Activated naive CD8-positive, alpha-beta T cell treated with anti-CD3 and anti-CD28 coated beads, Interleukin-2, amount 10 ng/mL, durations not matched to agents 7 days and 5 days (primary cell): Measurements from ENCODE around the gene FKBP14. TPM values are rescaled to one million over a fixed set of nuclear protein-coding genes. Genes with fewer than 3 reads are reported as not detected.

ENCODE experiments used
- ATAC-seq: fragments of 150-1000 bp; cut with Tn5 transposase; one replicate; pipeline ENCODE4 v1.10.0; 2021; ENCODE audit warnings: low read depth, moderate library complexity
- POLR2A ChIA-PET: fragments of 350-600 bp; sonication (Branson Sonifier 250); formaldehyde crosslinking; loops from one replicate; lab custom pipeline; 2021; ENCODE audit warnings: antibody characterized with exemption; lab: Charles Lee
- DNase-seq: peaks from one replicate; pipeline ENCODE4 v3.0.0; 2021
- H3K27ac Mint-ChIP-seq: one replicate; pipeline ENCODE4 v1.8.0; 2022; ENCODE audit warnings: mild to moderate bottlenecking, mixed read lengths
- H3K27me3 Mint-ChIP-seq: one replicate; pipeline ENCODE4 v1.8.0; 2022; ENCODE audit warnings: mild to moderate bottlenecking, moderate library complexity, mixed read lengths
- H3K36me3 Mint-ChIP-seq: one replicate; pipeline ENCODE4 v1.8.0; 2021; ENCODE audit warnings: mild to moderate bottlenecking, mixed read lengths
- H3K4me1 Mint-ChIP-seq: one replicate; pipeline ENCODE4 v1.8.0; 2021; ENCODE audit warnings: mixed read lengths
- H3K4me3 Mint-ChIP-seq: one replicate; pipeline ENCODE4 v1.8.0; 2022; ENCODE audit warnings: mild to moderate bottlenecking, moderate library complexity, mixed read lengths
- H3K9me3 Mint-ChIP-seq: one replicate; pipeline ENCODE4 v1.8.0; 2021; ENCODE audit warnings: mixed read lengths
- total RNA-seq, 2 experiments: library from RNA; stranded (reverse); gene quantifications; one replicate each; pipeline ENCODE4 v1.2.3, GENCODE V29; 2021

Gene FKBP14
- total RNA-seq, 2 experiments from 2014 or later: 4.8 to 6.7 TPM

DNA sequence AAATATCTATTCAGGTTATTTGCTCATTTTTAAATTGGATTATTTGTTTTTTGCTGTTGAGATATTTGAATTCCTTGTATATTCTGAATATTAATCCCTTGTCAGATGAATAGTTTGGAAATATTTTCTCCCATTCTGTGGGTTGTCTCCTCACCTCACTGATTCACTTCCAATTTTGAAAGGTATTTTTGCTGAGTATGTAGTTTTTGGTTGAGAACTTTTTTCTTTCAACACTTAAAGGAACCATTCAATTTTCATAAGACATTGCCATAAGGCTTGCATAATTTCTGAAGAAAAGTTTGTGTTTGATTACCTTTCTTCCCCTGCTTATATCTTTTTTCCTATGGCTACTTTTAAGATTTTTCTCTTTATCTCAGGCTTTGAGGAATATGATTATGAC, 28.0 kb downstream of the FKBP14 start:
- Mint-ChIP-seq H3K36me3 (peaks cover 10% of the 10 kb centered on the region), H3K9me3 (peaks cover 7% of the 10 kb centered on the region), H3K27ac (no peak overlapping the region), H3K4me1 (no peaks in the 10 kb centered on the region), H3K4me3 (no peak overlapping the region), H3K27me3 (peaks cover 34% of the 10 kb centered on the region)
- ATAC-seq (no peak), DNase-seq (no peak)
- POLR2A ChIA-PET: no interaction called here

DNA sequence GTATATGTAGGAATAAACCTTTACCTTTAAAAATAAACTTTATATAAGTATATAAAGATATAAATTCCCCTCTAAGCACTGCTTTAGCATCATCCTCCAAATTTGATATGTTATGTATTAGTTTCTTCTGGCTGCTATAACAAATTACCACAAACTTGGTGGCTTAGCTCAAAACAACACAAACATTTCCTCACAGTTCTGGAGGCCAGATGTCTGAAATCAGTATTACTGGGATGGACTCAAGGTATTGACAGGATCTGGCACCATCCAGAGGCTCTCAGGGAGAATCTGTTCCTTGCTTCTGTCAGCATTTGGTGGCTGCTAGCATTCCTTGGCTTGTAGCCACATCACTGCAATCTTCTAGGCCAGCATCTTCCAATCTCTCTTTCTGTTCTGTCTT, 30.2 kb downstream of the FKBP14 start:
- POLR2A ChIA-PET: no interaction called here
- Mint-ChIP-seq H3K27ac (no peak overlapping the region), H3K36me3 (peaks cover 10% of the 10 kb centered on the region), H3K4me3 (no peak overlapping the region), H3K27me3 (peaks cover 41% of the 10 kb centered on the region), H3K4me1 (no peaks in the 10 kb centered on the region), H3K9me3 (peaks cover 11% of the 10 kb centered on the region)
- DNase-seq (no peak), ATAC-seq (no peak)

DNA sequence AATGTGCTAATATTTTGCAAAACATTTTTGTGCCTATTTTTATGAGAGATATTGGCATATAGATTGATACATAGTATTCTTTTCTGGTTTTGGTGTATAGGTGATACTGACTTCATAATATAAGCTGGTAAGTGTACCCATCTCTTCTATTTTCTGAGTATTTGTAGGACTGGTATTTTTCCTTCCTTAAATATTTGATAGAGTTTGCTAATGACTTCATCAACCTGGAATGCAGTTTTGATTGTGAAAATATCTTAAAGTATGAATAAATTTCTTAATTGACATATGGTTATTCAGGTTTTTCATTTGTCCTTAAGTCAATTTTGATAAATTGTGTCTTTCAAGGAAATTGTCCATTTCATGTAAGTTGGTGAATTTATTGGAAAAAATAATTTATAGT, 30.9 kb downstream of the FKBP14 start:
- Mint-ChIP-seq H3K4me3 (no peak overlapping the region), H3K27me3 (peaks cover 44% of the 10 kb centered on the region), H3K27ac (no peak overlapping the region), H3K36me3 (peaks cover 10% of the 10 kb centered on the region), H3K4me1 (no peaks in the 10 kb centered on the region), H3K9me3 (peaks cover 11% of the 10 kb centered on the region)
- DNase-seq: no peak
- POLR2A ChIA-PET: no interaction called here
- ATAC-seq: no peak

DNA sequence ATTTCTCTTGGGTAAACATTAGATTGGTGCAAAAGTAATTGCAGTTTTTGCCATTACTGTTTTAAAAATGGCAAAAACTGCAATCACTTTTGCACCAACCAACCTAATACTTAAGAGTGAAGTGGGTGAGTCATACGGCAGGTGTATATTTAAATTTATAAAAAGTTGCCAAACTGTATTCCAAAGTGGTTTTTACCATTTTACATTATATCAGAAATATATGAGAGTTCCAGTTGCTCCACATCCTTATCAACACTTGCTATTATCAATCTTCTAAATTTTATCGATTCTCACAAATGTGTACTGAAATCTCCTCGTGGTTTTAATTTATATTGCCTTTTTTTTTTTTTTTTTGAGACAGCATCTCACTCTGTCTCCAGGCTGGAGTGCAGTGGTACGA, 33.4 kb downstream of the FKBP14 start:
- DNase-seq: no peak
- peaks cover 11% of the 10 kb centered on the region for H3K9me3 Mint-ChIP-seq
- POLR2A ChIA-PET: no interaction called here
- H3K36me3 Mint-ChIP-seq: peaks cover 9% of the 10 kb centered on the region
- no peak overlapping the region for H3K4me3 Mint-ChIP-seq
- ATAC-seq: no peak
- no peak overlapping the region for H3K27ac Mint-ChIP-seq
- H3K4me1 Mint-ChIP-seq: peaks cover 8% of the 10 kb centered on the region
- peaks cover 48% of the 10 kb centered on the region for H3K27me3 Mint-ChIP-seq

DNA sequence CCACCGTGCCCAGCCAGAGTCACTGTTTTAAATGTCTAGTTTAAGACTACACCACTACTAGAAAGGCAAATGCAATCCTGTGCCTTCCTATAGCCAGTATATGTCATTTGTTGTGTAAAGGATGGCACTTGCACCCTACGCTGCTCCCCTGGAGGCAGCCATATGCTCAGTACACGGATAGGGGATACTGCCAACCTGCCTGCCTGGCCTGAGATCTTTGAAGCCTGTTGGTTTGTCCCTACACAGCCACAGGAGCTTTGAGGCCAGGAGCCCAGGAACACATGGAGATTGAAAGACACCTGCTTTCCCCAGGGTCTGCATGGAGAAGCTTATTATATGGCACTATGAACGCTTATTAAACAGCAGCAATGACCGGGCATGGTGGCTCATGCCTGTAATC, 34.6 kb downstream of the FKBP14 start:
- H3K4me1 Mint-ChIP-seq: peaks cover 10% of the 10 kb centered on the region
- peaks cover 43% of the 10 kb centered on the region for H3K27me3 Mint-ChIP-seq
- peaks cover 11% of the 10 kb centered on the region for H3K9me3 Mint-ChIP-seq
- no peak for DNase-seq
- peaks cover 7% of the 10 kb centered on the region for H3K36me3 Mint-ChIP-seq
- no peak overlapping the region for H3K4me3 Mint-ChIP-seq
- POLR2A ChIA-PET: no interaction called here
- no peak overlapping the region for H3K27ac Mint-ChIP-seq
- ATAC-seq: no peak

DNA sequence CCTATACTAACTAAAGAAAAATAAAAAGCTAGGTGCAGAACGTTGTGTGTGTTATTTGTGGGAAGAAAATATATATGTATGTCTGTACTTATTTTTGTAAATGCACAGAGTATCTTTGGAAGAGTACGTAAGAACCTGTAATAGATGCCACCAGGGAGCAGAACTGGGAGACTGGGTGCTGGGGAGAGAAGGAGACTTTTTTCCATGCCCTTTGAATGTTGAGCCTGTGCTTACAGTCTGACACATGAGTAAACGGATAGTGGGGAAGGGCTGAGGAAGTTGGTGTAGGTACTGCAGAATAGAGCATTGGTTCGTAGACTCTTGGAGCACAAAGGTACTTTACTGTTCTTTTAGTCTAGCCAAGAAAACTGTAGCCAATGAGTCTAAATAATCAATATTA, 35.6 kb downstream of the FKBP14 start:
- H3K27me3 Mint-ChIP-seq: peaks cover 35% of the 10 kb centered on the region
- POLR2A ChIA-PET: interaction anchor here (0.6 kb wide), 1 partner anchor 18 kb away, joined by 3 read pairs; no protein-coding TSS in a partner anchor
- ATAC-seq (no peak), DNase-seq (no peak)
- no peak overlapping the region for H3K27ac Mint-ChIP-seq
- peaks cover 10% of the 10 kb centered on the region for H3K4me1 Mint-ChIP-seq
- H3K9me3 Mint-ChIP-seq: peaks cover 4% of the 10 kb centered on the region
- H3K36me3 Mint-ChIP-seq: peaks cover under 1% of the 10 kb centered on the region
- H3K4me3 Mint-ChIP-seq: peak overlapping the region; percentile 26

DNA sequence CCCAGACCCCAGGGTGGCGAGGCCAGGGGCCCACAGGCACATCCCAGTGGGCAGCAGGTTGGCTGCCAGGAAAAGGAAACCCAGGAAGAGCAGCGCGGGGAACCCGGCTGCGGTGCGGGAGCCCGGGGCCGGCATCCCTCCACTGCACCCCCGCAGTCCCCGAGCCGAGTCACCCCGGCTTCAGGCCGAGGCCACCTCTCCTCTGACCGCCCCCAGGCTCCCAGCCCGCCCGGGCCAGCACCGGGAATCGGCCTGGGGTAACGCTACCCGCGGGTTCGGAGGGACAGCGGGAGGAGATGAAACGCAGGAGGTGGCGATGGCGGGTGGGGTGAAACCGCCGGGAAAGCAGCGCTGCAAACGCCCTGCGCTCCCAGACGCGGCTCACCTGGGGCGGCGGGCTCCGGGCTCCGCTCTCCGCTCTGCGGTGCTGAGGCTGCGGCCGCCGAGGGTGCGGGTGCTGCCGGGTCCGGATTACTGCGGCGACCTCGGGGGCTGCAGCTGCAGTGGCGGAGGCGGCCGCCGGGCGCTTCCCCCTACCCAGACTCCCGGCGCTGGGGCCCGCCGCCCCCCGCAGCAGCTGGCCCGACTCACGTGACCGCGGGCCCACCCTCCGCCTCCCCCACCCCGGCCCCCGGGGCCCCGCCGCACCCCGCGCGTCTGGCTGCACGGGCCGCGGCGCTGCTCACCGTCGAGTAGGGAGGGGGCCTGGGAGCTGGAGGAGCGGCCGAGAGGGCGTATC, 37.1 kb downstream of the FKBP14 start, which contains the start of gene SCRN1:
Gene SCRN1, minus strand, starts transcription at position 545 of the 739 bp plus-strand sequence. CDS start 20,734 bp downstream, outside the sequence.
- Mint-ChIP-seq H3K4me3 (peak within 1 kb of the TSS; percentile 82), H3K4me1 (peaks cover 14% of the 10 kb centered on the region), H3K36me3 (peaks cover 3% of the 10 kb centered on the region), H3K27me3 (peaks cover 30% of the 10 kb centered on the region), H3K9me3 (peaks cover 4% of the 10 kb centered on the region), H3K27ac (peak within 1 kb of the TSS; percentile 81)
- POLR2A ChIA-PET: interaction anchor here (1.0 to 1.3 kb wide), 2 partner anchors 37 to 38 kb away, joined by 3 to 4 read pairs; partner anchors contain the start of gene FKBP14
- peak; percentile 68 for DNase-seq
- ATAC-seq: peak; percentile 50

DNA sequence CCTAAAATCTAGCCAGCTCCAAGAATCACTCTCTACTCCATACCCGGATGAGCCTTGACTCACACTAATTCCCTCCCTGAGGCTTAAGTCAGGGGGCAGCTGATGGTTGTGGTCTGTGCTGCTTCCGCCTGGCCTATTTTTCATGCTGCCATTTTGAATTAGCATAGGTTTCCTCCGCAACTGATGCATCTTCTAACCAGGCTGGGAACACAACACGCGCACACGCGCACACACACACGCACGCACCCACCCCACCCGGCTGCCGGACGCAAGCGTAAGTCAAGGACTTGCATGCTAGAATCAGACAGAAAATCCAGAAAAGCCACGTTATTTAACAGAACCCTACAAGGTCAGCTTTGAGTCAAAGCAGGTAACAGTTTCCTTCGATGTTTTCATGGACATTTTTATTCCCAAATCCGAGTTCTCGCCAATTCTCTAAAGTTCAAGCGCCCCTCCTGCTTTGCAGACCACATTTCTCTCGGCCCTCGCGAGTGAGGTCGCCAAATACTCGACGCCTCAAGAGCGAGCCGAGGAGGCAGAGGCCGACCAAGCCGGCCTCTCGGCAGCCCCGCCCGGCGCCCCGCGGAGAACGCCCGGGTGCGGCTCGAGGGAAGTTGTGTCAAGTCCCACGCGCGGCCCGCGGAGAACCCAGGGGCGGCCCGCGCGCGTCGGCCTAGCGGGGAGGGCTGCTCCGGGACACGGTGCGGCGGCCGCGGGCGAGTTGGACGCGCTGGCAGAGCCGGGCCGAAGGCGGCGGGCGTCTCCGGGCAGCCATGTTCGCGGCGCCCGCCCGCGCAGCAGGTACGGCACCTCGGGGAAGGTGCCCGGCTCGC, 37.9 kb downstream of the FKBP14 start:
- Mint-ChIP-seq H3K4me1 (peaks cover 14% of the 10 kb centered on the region), H3K36me3 (peaks cover 5% of the 10 kb centered on the region), H3K27ac (peak overlapping the region; percentile 81), H3K9me3 (peaks cover 4% of the 10 kb centered on the region), H3K4me3 (peak overlapping the region; percentile 82), H3K27me3 (peaks cover 28% of the 10 kb centered on the region)
- POLR2A ChIA-PET: interaction anchor here (1.2 to 1.3 kb wide), 2 partner anchors 32 to 38 kb away, joined by 4 to 6 read pairs; partner anchors contain the start of gene FKBP14
- ATAC-seq: peak; percentile 59
- DNase-seq: peak; percentile 66

DNA sequence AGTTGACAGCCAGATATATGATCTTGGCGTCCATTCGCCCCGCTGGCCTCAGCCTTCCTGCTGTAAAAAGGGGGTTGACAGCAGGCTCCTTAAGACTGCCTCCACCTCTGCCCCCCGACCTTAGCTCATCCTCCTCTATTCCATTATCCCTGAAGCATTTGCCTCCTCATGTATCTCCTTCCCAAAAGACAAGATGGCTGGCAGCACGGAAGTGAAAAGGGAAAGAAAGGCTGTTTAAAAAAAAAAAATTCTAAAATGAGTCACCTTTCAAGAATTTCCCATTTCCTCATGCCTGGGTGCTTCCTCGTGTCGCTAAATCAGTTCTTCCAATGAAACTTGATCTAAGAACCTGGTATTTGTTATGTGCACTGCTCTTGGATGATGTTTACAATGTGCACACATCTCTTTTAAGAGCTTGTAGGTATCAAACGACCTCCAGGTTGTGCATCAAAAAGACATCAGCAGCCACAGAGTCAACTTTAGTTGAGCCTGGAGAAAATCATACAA, 38.6 kb downstream of the FKBP14 start:
- peaks cover 4% of the 10 kb centered on the region for H3K9me3 Mint-ChIP-seq
- no peak for ATAC-seq
- peaks cover 6% of the 10 kb centered on the region for H3K36me3 Mint-ChIP-seq
- H3K27me3 Mint-ChIP-seq: peaks cover 24% of the 10 kb centered on the region
- DNase-seq: no peak
- no peak overlapping the region for H3K27ac Mint-ChIP-seq
- H3K4me1 Mint-ChIP-seq: peaks cover 14% of the 10 kb centered on the region
- H3K4me3 Mint-ChIP-seq: peak overlapping the region; percentile 82
- POLR2A ChIA-PET: interaction anchor here (1.0 to 1.3 kb wide), 3 partner anchors 32 to 41 kb away, joined by 3 to 6 read pairs (median 4); partner anchors contain the start of gene FKBP14

DNA sequence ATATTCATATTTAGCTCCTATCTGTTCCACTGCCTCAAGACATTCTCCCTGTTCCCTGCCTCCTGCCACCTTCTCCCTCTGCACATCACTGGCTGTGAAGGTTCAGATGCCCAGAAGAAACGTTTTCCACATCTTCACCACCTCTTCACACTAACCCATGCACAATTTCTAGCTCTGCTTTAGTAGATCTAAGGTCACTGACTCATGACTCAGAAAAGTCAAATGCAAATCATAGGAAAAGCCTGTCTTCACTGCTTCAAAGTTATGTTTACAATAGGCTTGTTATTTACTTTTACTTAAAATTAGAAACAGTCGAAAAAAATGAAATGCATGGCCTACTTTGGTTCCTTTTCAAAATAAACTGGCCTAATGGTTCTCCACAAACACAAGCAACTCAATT, 39.4 kb downstream of the FKBP14 start:
- Mint-ChIP-seq H3K4me3 (no peak overlapping the region), H3K9me3 (no peaks in the 10 kb centered on the region), H3K27ac (no peak overlapping the region), H3K27me3 (peaks cover 18% of the 10 kb centered on the region), H3K4me1 (peaks cover 14% of the 10 kb centered on the region), H3K36me3 (peaks cover 6% of the 10 kb centered on the region)
- ATAC-seq (no peak), DNase-seq (no peak)
- POLR2A ChIA-PET: interaction anchor here (1.0 kb wide), 1 partner anchor 42 kb away, joined by 3 read pairs; no protein-coding TSS in a partner anchor

DNA sequence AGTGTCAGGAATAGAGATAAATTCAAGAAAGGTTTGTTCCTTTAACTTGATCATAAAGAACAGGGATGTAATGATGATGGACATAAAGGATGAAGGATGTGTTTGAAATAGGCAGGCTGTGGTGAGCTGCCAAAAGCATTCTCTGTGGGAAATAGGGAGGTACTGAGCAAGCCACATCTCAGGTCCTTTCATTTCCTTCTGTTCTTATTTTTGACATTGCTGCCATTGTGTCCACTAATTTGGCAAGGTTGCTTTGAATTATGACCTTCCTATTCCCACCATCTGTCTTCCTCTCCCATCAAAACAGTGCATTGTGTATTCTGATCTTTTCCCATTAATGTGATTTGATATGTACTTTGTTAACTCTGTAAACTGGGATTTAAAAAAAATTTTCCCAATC, 46.4 kb downstream of the FKBP14 start:
- no peak for DNase-seq
- POLR2A ChIA-PET: no interaction called here
- Mint-ChIP-seq H3K36me3 (peaks cover 3% of the 10 kb centered on the region), H3K4me1 (peaks cover 1% of the 10 kb centered on the region), H3K27me3 (peaks cover 1% of the 10 kb centered on the region), H3K4me3 (no peak overlapping the region), H3K27ac (no peak overlapping the region), H3K9me3 (no peaks in the 10 kb centered on the region)
- ATAC-seq: no peak

DNA sequence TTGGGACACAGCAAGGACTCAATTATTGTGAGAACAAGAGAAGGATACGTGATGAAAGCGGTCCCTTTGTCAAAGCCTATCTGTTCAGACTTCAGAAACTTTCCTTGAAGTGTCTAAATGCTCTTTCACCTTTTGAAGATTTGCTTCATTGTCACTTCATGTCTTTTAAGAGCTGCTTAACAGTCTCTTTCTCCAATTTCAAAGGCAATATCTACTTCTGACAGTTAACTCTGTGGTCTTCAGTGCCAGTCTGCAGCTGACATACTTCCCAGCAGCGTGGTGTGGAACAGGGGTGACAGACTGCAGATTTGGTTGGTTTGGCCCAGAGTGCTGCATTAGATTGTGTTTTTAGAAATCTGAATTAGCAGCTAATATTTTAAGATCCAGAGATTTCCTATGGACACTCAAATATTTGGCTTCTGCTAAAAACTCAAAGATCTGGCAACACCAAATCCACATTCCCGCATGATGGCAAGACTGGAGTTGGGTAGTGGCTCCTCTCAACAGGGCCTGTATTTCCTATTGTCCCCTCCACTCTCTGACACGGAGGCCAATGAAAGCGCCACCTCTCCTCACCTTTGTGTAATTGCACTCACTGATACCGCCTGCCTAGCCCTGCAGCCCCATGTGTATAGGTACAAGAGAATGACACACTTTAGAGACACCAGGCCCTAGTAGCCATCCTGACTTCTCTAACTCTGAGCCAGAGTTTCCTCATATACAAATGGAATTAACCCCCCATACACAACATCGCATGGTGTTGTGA, 48.4 kb downstream of the FKBP14 start:
- POLR2A ChIA-PET: no interaction called here
- no peaks in the 10 kb centered on the region for H3K36me3 Mint-ChIP-seq
- DNase-seq (no peak), ATAC-seq (no peak)
- H3K27me3 Mint-ChIP-seq: no peaks in the 10 kb centered on the region
- no peak overlapping the region for H3K4me3 Mint-ChIP-seq
- H3K27ac Mint-ChIP-seq: no peak overlapping the region
- peaks cover 1% of the 10 kb centered on the region for H3K4me1 Mint-ChIP-seq
- H3K9me3 Mint-ChIP-seq: no peaks in the 10 kb centered on the region
